Left renal cortex interstitium (tissue), 4 donors: ENCODE results near the gene MESP1. TPM values are rescaled to one million over a fixed set of nuclear protein-coding genes. Genes with fewer than 3 reads are reported as not detected.

Source experiments
- DNase-seq, 4 donors: peaks; one replicate each; pipeline ENCODE4 v3.0.0-alpha.2; 2013; ENCODE audit warnings: low read depth in 4 of 4, low spot score in 2 of 4, missing footprints in 1 of 4
- polyA plus RNA-seq, 4 donors: library from polyadenylated mRNA; unstranded; fragments of 120-200 nt; gene quantifications; one replicate each; pipeline ENCODE4 v1.2.1, GENCODE V29; 2013; ENCODE audit not compliant: insufficient read length in 4 of 4

MESP1 gene
- polyA plus RNA-seq, 4 donors: 0.81 to 1.8 (median 1.4) TPM

DNA sequence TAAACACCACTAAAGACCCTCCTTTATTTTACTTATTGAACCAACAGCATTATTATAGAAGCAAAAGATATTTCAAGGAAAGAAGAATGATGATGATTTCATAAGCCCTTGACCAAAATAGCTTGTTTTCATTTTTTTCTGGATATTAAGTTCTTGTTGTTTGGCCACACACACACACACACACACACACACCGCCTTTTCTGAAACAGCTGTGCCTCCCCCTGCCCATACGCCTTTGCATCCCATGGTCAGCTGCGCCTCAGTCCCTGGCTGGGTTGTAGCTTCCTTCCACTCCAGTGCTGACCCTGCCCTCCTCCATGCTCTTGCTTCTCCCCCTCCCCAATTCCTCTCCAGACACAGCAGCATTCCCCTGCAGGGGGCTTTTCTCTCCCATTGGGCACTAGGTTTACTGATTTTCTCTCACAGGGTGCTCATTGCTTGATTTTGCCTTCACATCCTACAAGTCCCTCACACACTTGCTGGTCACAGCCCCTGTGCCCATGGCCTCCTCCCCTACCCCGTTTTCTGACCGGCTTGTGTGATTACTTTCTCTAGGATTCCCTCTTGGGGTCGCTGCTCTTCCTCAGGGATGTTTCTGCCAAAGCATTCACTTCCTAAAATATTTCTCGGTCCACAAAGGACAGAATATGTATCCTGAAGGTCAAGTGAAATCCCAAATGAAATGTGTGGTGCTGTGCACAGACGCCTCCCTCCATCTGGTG is 18.4 kb downstream of the MESP1 start:
- no peak for DNase-seq

GRCh38 chr15:89731275-89731674 is 19.8 kb downstream of the MESP1 start:
- no peak for DNase-seq

- DNase-seq: no peak
Observed at GRCh38 chr15:89728254-89728653, 22.8 kb downstream of the MESP1 start.

GRCh38 chr15:89725064-89725463 is 26.0 kb downstream of the MESP1 start:
- DNase-seq: no peak

DNA sequence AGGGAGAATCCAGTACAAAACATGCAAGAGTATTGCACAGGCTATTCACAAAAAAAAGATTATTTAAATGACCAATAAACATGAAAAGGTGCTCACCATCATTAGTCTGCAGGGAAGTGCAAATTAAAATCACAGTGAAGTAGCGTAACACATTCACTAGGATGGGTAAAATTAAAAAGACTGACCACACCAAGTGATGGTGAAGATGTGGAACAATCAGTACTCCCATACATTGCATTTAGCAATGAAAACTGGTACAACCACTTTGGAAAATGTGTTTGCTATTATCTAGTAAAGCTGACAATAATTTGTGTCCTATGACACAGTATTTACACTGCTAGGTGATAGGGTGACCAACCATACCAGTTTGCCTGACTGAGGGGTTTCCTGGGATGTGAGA is 26.4 kb downstream of the MESP1 start:
- no peak for DNase-seq

DNA sequence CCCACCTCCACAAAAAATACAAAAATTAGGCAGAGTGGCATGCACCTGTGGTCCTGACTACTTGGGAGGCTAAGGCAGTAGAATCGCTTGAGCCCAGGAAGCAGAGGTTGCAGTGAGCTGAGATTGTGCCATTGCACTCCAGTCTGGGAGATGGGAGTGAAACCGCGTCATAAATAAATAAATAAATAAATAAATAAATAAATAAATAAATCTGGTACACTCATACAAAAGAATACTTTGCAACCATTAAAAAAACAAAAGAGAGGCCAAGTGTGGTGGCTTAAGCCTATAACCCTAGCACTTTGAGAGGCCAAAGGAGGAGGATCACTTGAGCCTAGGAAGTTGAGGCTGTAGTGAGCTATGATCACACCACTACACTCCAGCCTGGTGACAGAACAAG is 28.0 kb downstream of the MESP1 start:
- no peak for DNase-seq

- DNase-seq: no peak
Observed at GRCh38 chr15:89714775-89715174, 36.3 kb downstream of the MESP1 start.

DNA sequence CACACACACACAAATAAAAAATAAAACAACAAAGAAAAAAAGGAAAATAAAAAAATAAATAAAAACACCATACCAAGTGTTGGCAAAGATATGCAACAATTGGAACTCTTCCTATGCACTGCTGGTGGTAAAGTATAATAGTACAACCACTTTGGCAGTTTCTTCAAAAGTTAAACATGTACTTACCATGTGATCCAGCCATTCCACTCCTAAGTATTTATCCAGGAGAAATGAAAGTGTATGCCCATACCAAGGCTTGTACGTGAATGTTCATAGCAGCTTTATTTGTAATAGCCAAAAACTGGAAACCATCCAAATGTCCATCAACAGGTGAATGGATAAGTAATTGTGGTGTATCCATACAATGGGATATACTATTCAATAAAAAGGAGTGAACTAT is 43.5 kb downstream of the MESP1 start:
- no peak for DNase-seq

GRCh38 chr15:89704411-89704810 is 46.6 kb downstream of the MESP1 start:
- DNase-seq: no peak

Other genes with a start within 250 kb of the MESP1 start
- 10 to 100 TPM in 2 of 4 donors, 1 to 10 TPM in 2; 6.2 to 15.8 (median 10.8) TPM for gene TICRR, start 175.8 kb downstream of the MESP1 start, polyA plus RNA-seq
- 10 to 100 TPM in 3 of 4 donors, 1 to 10 TPM in 1; 9.1 to 17.8 (median 14.9) TPM for gene KIF7, start 95.8 kb downstream of the MESP1 start, polyA plus RNA-seq
- gene PLIN1, start 71.9 kb downstream of the MESP1 start, polyA plus RNA-seq: 1 to 10 TPM in 2 of 4 donors, under 1 TPM in 2; 0.49 to 2.0 (median 1.2) TPM
- gene PEX11A, start 60.5 kb downstream of the MESP1 start, polyA plus RNA-seq: 10 to 100 TPM; 18.0 to 21.8 (median 19.0) TPM
- gene WDR93, start 60.4 kb downstream of the MESP1 start, polyA plus RNA-seq: 1 to 10 TPM; 1.9 to 3.2 (median 2.7) TPM
- gene MESP2, start 25.1 kb upstream of the MESP1 start, polyA plus RNA-seq: under 1 TPM; 0.27 to 0.47 (median 0.38) TPM
- gene ANPEP, start 63.6 kb upstream of the MESP1 start, polyA plus RNA-seq: 100 to 1,000 TPM in 2 of 4 donors, 10 to 100 TPM in 2; 57.0 to 122 (median 107) TPM
- 10 to 100 TPM; 40.3 to 47.0 (median 41.9) TPM for gene AP3S2, start 142.7 kb upstream of the MESP1 start, polyA plus RNA-seq
- 10 to 100 TPM; 25.9 to 30.9 (median 28.8) TPM for gene ARPIN, start 161.7 kb upstream of the MESP1 start, polyA plus RNA-seq